Kidney (tissue), 14 donors: Measurements from ENCODE around the gene ZBTB18. TPM values are rescaled to one million over a fixed set of nuclear protein-coding genes. Genes with fewer than 3 reads are reported as not detected.
A peak's percentile ranks its signal among the peaks of the same experiment; 100 is the strongest.

Source experiments
- DNase-seq, 5 donors: peaks; one replicate each; pipeline ENCODE4 v3.0.0-alpha.2; 2013 to 2020
- FAIRE-seq: peaks from 2 replicates; lab custom pipeline; 2012; peaks lifted over from hg19 to GRCh38; lab: Jason Lieb, UNC
- H3K27ac ChIP-seq, 2 donors: one replicate each; pipeline ENCODE4 v1.7.0; 2013; ENCODE audit warnings: low read depth in 2 of 2, low read length in 2 of 2, inconsistent platforms in 1 of 2
- H3K27me3 ChIP-seq: one replicate; pipeline ENCODE4 v1.7.1; 2013; ENCODE audit warnings: low read length, inconsistent platforms; ENCODE audit not compliant: control insufficient read depth, insufficient read depth
- H3K36me3 ChIP-seq, 3 donors: one replicate each; pipeline versions ENCODE4 v1.7.0 to v1.7.1; 2013; ENCODE audit warnings: low read length in 3 of 3, control low read depth in 1 of 3, inconsistent platforms in 1 of 3; ENCODE audit not compliant: insufficient read depth in 3 of 3, control insufficient read depth in 2 of 3
- H3K4me1 ChIP-seq, 3 donors: one replicate each; pipeline versions ENCODE4 v1.7.0 to v1.7.1; 2013; ENCODE audit warnings: low read length in 3 of 3, inconsistent platforms in 1 of 3, low read depth in 1 of 3; ENCODE audit not compliant: control insufficient read depth in 2 of 3, insufficient read depth in 2 of 3
- H3K4me3 ChIP-seq, 3 donors: one replicate each; pipeline versions ENCODE4 v1.7.0 to v1.8.1; 2013; ENCODE audit warnings: low read length in 3 of 3, control low read depth in 1 of 3, inconsistent platforms in 1 of 3
- H3K9ac ChIP-seq, 3 donors: one replicate each; pipeline versions ENCODE4 v1.7.0 to v1.7.1; 2013; ENCODE audit warnings: low read length in 3 of 3, control low read depth in 1 of 3, inconsistent platforms in 1 of 3
- H3K9me3 ChIP-seq, 3 donors: one replicate each; pipeline versions ENCODE4 v1.7.0 to v1.7.1; 2013; ENCODE audit warnings: low read length in 3 of 3, control low read depth in 1 of 3, inconsistent platforms in 1 of 3; ENCODE audit not compliant: control insufficient read depth in 2 of 3, insufficient read depth in 1 of 3
- CTCF ChIP-seq: IDR thresholded peaks from 3 replicates; pipeline ENCODE4 v1.5.1; 2012; ENCODE audit warnings: mild to moderate bottlenecking, moderate library complexity, borderline replicate concordance; ENCODE audit not compliant: insufficient read depth; ENCODE audit errors: extremely low read depth
- intact Hi-C: fragments of 100-400 bp; cut with DNase I; formaldehyde crosslinking; loops from one replicate; pipeline ENCODE4 v1.11.1; 2022
- polyA plus RNA-seq: library from polyadenylated mRNA; stranded (reverse); fragments of 350-450 nt; fragmentation: Illumina TruSeq; extraction: RNeasy Lipid Tissue Mini Kit (QIAGEN cat#74804); gene quantifications from one replicate; pipeline ENCODE4 v1.2.3, GENCODE V29; 2014; ENCODE audit warnings: low read depth, low replicate concordance; ENCODE audit not compliant: insufficient read depth
- total RNA-seq: library from RNA; stranded (reverse); fragmentation: NEBNext Ultra II Directional; extraction: Animal tissue kit (Norgen Biotek cat#: 25700); gene quantifications from one replicate; pipeline ENCODE4 v1.2.1, GENCODE V29; 2021
- donor health status: control.
- donor health status: control.
- donor health status: control.
- donor health status: control.
- donor health status: control.
- donor health status: DM: yes; HTN: yes; CAD: no.
- donor health status: Normal renal cell carcinoma (clear cell type).

ZBTB18 gene
- total and polyA plus RNA-seq, 2 donors from 2014 or later: 9.0 to 19.8 TPM

- H3K36me3 ChIP-seq: no peaks in the 10 kb centered on the region
- H3K9ac ChIP-seq: no peak overlapping the region
- FAIRE-seq (no peak), DNase-seq (peak in 2 of 5 donors; percentile 21 to 43)
- H3K27ac ChIP-seq: peak overlapping the region in 1 of 2 donors; percentile 61
- no peaks in the 10 kb centered on the region for H3K9me3 ChIP-seq
- no peak overlapping the region for H3K4me3 ChIP-seq
- peaks cover 2% of the 10 kb centered on the region for H3K27me3 ChIP-seq
- no peak for TF ChIP-seq CTCF
- intact Hi-C loops: no loop called here
- peaks cover 0 to 6% (median 5%) of the 10 kb centered on the region in 3 donors for H3K4me1 ChIP-seq
Measured at GRCh38 chr1:244066954-244067716, 16.1 kb downstream of the ZBTB18 start.

GRCh38 chr1:244067893-244068292, 16.8 kb downstream of the ZBTB18 start:
- FAIRE-seq (no peak), DNase-seq (no peak)
- H3K27ac ChIP-seq: no peak overlapping the region
- peaks cover 2% of the 10 kb centered on the region for H3K27me3 ChIP-seq
- H3K9ac ChIP-seq: no peak overlapping the region
- no peak overlapping the region for H3K4me3 ChIP-seq
- H3K9me3 ChIP-seq: no peaks in the 10 kb centered on the region
- no peaks in the 10 kb centered on the region for H3K36me3 ChIP-seq
- H3K4me1 ChIP-seq: peaks cover 0 to 6% (median 5%) of the 10 kb centered on the region in 3 donors
- intact Hi-C loops: no loop called here
- no peak for TF ChIP-seq CTCF

GRCh38 chr1:244068567-244068966, 17.5 kb downstream of the ZBTB18 start:
- DNase-seq: no peak

More at GRCh38 chr1:244068567-244068966, 17.5 kb downstream of the ZBTB18 start:
- no peak for TF ChIP-seq CTCF
- Histone ChIP-seq H3K4me1 (peaks cover 0 to 5% (median 4%) of the 10 kb centered on the region in 3 donors), H3K27ac (no peak overlapping the region), H3K27me3 (peaks cover 2% of the 10 kb centered on the region), H3K4me3 (no peak overlapping the region), H3K36me3 (no peaks in the 10 kb centered on the region), H3K9ac (no peak overlapping the region), H3K9me3 (no peaks in the 10 kb centered on the region)
- intact Hi-C loops: no loop called here
- no peak for FAIRE-seq
